ENCODE data around the gene VPS45. TPM values are rescaled to one million over a fixed set of nuclear protein-coding genes. Genes with fewer than 3 reads are reported as not detected.

VPS45 gene
- total RNA-seq, 1 experiment from 2014 or later, result 43.2 TPM

GRCh38 chr1:150066328-150066727 is 1.2 kb upstream of the VPS45 start:
- DNase-seq (ENCODE audit: low spot score), result no peak
- in situ Hi-C loops (cut with HindIII; ENCODE audit: low sequenced_read_pairs), result loop anchor here (25.0 kb wide), 1 partner anchor 179 kb away; the partner anchor contains the start of gene BOLA1

GRCh38 chr1:150066838-150067183 is 765 bp upstream of the VPS45 start:
- in situ Hi-C loops (cut with HindIII; ENCODE audit: low sequenced_read_pairs), result loop anchor here (25.0 kb wide), 1 partner anchor 180 kb away; the partner anchor contains the start of gene BOLA1
- DNase-seq (ENCODE audit: low spot score), result no peak

- in situ Hi-C loops (cut with HindIII; ENCODE audit: low sequenced_read_pairs), result loop anchor here (25.0 kb wide), 1 partner anchor 181 kb away; the partner anchor contains the start of gene BOLA1
- DNase-seq (ENCODE audit: low spot score), result no peak
Observed at GRCh38 chr1:150068109-150068435, 496 bp downstream of the VPS45 start.

- DNase-seq (ENCODE audit: low spot score), result no peak
- in situ Hi-C loops (cut with HindIII; ENCODE audit: low sequenced_read_pairs), result loop anchor here (25.0 kb wide), 1 partner anchor 183 kb away; the partner anchor contains the start of gene BOLA1
Observed at GRCh38 chr1:150069923-150070322, 2.3 kb downstream of the VPS45 start.

- peak; percentile 67 for DNase-seq (ENCODE audit: low spot score)
- in situ Hi-C loops (cut with HindIII; ENCODE audit: low sequenced_read_pairs), result loop anchor here (25.0 kb wide), 1 partner anchor 186 kb away; the partner anchor contains the start of gene BOLA1
Observed at GRCh38 chr1:150072959-150073358, 5.4 kb downstream of the VPS45 start.

GRCh38 chr1:150073516-150073915 is 5.9 kb downstream of the VPS45 start:
- in situ Hi-C loops (cut with HindIII; ENCODE audit: low sequenced_read_pairs), result loop anchor here (25.0 kb wide), 1 partner anchor 186 kb away; the partner anchor contains the start of gene BOLA1
- no peak for DNase-seq (ENCODE audit: low spot score)

GRCh38 chr1:150076066-150076465 is 8.5 kb downstream of the VPS45 start:
- DNase-seq (ENCODE audit: low spot score), result no peak
- in situ Hi-C loops (cut with HindIII; ENCODE audit: low sequenced_read_pairs), result no loop called here

GRCh38 chr1:150076985-150077384 is 9.4 kb downstream of the VPS45 start:
- DNase-seq (ENCODE audit: low spot score), result no peak
- in situ Hi-C loops (cut with HindIII; ENCODE audit: low sequenced_read_pairs), result no loop called here

- DNase-seq (ENCODE audit: low spot score), result no peak
- in situ Hi-C loops (cut with HindIII; ENCODE audit: low sequenced_read_pairs), result no loop called here
Observed at GRCh38 chr1:150080784-150081183, 13.2 kb downstream of the VPS45 start.

GRCh38 chr1:150082494-150082893 is 14.9 kb downstream of the VPS45 start:
- in situ Hi-C loops (cut with HindIII; ENCODE audit: low sequenced_read_pairs), result no loop called here
- DNase-seq (ENCODE audit: low spot score), result no peak

GRCh38 chr1:150083907-150084306 is 16.3 kb downstream of the VPS45 start:
- DNase-seq (ENCODE audit: low spot score), result no peak
- in situ Hi-C loops (cut with HindIII; ENCODE audit: low sequenced_read_pairs), result no loop called here

GRCh38 chr1:150085406-150085805 is 17.8 kb downstream of the VPS45 start:
- in situ Hi-C loops (cut with HindIII; ENCODE audit: low sequenced_read_pairs), result no loop called here
- no peak for DNase-seq (ENCODE audit: low spot score)

GRCh38 chr1:150087415-150087814 is 19.8 kb downstream of the VPS45 start:
- in situ Hi-C loops (cut with HindIII; ENCODE audit: low sequenced_read_pairs), result no loop called here
- no peak for DNase-seq (ENCODE audit: low spot score)

- in situ Hi-C loops (cut with HindIII; ENCODE audit: low sequenced_read_pairs), result no loop called here
- no peak for DNase-seq (ENCODE audit: low spot score)
Observed at GRCh38 chr1:150089846-150090520, 22.4 kb downstream of the VPS45 start.

- in situ Hi-C loops (cut with HindIII; ENCODE audit: low sequenced_read_pairs), result no loop called here
- no peak for DNase-seq (ENCODE audit: low spot score)
Observed at GRCh38 chr1:150092180-150092791, 24.7 kb downstream of the VPS45 start.

GRCh38 chr1:150093805-150094204 is 26.2 kb downstream of the VPS45 start:
- in situ Hi-C loops (cut with HindIII; ENCODE audit: low sequenced_read_pairs), result no loop called here
- DNase-seq (ENCODE audit: low spot score), result peak; percentile 99

- in situ Hi-C loops (cut with HindIII; ENCODE audit: low sequenced_read_pairs), result no loop called here
Observed at GRCh38 chr1:150094734-150095265, 27.2 kb downstream of the VPS45 start.

GRCh38 chr1:150102986-150103385 is 35.4 kb downstream of the VPS45 start:
- in situ Hi-C loops (cut with HindIII; ENCODE audit: low sequenced_read_pairs), result no loop called here
- DNase-seq (ENCODE audit: low spot score), result no peak

More at GRCh38 chr1:150094734-150095265, 27.2 kb downstream of the VPS45 start:
- no peak for DNase-seq (ENCODE audit: low spot score)

GRCh38 chr1:150106341-150106740 is 38.8 kb downstream of the VPS45 start:
- DNase-seq (ENCODE audit: low spot score), result no peak
- in situ Hi-C loops (cut with HindIII; ENCODE audit: low sequenced_read_pairs), result no loop called here

GRCh38 chr1:150109586-150109985 is 42.0 kb downstream of the VPS45 start:
- DNase-seq (ENCODE audit: low spot score), result no peak
- in situ Hi-C loops (cut with HindIII; ENCODE audit: low sequenced_read_pairs), result no loop called here
